GM19238 (cell line): ENCODE results near the gene BORA.
"Not testable (repeated sequence)": the region's sequence is repeated elsewhere in the genome, so short reads cannot be mapped to it uniquely, and the experiment has no call there.

Experiments
- DNase-seq: peaks from one replicate; pipeline ENCODE4 v3.0.0; 2011; ENCODE audit warnings: low spot score; ENCODE audit not compliant: insufficient read length

BORA gene

DNA sequence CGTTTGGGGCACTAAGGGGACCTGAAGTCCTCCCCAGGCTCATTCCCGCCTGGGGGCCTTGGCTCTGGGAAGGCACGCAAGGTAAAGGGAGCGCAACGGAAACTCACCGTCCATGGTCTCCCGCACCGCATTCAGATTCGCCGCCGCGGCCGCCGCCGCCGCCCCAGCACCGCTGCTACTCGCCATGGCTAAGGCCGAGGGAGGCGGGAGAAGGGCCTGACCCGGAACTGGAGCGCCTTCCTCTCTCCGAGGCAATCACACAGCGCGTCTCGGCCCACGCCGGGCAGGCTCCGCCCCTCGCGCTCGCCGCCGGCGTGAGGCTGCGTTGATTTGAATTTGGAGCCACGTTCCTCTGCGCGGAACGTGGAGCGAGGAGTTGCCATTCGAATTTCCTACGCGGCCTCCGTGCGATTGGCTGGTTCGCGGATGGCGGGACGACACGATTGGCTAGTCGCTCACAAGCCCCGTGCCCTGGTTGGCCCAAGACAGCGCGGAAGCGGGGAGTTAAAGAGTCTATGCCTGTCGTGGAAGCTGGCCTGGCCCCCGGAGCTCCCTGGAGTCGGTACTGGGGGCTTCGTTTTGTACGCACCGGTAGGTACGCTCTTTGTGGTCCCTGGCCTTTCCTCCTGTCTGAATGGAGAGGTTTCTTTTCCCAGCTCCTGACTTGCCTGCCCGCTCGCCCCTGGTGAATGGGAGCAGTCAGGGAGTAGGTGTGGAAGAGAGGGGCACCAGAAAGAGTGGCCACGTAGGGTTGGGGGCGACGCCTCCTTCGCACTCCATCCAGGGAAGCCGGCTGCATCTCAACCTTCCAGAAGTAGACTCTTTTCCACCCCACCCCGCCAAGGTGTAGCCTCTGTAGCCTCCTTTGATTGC lies at the start of gene BORA, which contains the start of gene MZT1:
TSS of gene BORA (plus strand) at position 507 of the 873 bp plus-strand sequence. CDS start 1,018 bp downstream, outside the sequence.
TSS of gene MZT1 (minus strand) at position 213 of the 873 bp plus-strand sequence. CDS start at position 186, 27 bp downstream.
- DNase-seq: peak; percentile 73

- DNase-seq: no peak
Observed at GRCh38 chr13:72678312-72678711, 49.4 kb upstream of the BORA start.

DNA sequence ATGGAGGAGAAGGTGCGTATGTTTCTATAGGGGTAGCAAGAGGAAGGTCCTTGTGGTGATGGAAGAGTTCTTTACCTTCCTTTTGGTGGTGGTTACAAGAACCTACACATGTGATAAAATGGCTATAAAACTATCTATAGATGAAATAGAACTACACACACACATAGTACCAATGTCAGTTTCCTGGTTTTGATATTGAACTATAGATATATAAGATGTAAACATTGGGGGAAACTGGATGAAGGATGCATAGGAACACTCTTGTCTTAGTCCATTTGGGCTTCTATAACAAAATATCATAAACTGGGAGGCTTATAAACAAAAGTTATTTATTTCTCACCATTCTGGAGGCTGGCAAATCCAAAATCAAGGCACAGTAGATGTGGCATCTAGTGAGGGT lies 47.4 kb upstream of the BORA start:
- no peak for DNase-seq

- DNase-seq: no peak
Observed at GRCh38 chr13:72686766-72687165, 41.0 kb upstream of the BORA start.

GRCh38 chr13:72689181-72689696 lies 38.5 kb upstream of the BORA start:
- no peak for DNase-seq

DNA sequence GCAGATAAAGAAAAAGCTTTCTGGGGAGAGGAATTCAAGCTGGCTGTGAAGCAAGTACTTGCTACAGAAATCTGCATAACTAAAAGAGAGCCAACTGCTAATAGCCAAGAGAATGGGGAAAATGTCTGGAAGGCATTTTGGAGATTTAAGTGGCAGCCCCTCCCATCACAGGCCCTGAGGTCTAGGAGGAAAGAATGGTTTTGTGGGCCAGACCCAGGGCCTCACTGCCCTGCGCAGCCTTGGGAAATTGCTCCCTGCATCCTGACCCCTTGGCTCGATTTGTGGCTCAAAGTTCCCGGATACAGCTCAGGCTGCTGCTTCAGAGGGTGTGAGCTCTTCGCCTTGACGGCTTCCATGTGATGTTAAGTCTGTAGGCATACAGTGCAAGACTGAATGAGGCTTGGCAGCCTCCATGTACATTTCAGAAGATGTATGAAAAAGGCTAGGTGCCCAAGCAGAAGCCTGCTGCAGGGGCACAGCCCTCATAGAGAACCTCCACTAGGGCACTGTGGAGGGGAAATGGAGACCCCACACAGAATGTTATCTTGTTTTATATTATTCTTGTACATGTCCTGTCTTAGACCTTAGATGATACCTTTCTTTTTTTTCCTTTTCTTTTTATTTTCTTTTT lies 34.7 kb upstream of the BORA start:
- no peak for DNase-seq

DNA sequence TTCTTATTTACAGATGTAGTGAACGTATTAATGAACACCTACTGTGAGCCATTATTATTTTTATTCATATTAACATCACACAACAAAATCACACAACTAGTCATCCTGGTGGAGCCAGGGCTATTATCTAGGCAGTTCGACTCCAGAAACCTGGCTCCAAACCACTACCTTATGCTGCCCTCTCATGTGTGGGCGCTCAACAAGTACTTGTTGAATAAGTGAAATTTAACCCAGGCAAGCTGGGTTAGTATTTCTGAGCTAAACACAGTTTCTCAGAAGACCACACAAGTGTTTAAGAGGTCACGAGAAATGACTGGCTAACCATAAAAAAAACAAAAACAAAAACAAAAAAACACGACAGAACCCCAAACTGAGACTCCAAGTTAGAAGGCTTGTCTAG lies 33.9 kb upstream of the BORA start:
- DNase-seq: no peak

DNA sequence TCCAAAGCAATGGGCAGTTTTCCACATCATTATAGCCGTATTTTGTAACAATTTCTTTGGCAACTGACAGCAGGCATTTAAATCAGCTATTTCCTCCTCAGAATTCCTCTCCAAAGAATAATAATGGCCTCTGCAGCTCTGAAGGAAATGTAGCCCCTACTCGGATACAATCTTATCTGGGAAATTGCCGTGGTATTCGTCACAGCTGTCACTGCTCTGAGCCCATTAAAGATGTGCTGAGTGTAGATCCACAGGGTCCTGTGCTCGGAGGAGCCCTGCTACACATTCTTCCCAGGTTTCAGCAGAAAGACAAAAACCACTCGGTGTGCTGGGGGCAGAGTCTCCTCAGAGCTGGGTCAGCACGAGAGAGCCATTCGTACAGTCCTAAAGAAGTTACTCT lies 33.4 kb upstream of the BORA start:
- no peak for DNase-seq

GRCh38 chr13:72696579-72696978 lies 31.1 kb upstream of the BORA start:
- DNase-seq: no peak

DNA sequence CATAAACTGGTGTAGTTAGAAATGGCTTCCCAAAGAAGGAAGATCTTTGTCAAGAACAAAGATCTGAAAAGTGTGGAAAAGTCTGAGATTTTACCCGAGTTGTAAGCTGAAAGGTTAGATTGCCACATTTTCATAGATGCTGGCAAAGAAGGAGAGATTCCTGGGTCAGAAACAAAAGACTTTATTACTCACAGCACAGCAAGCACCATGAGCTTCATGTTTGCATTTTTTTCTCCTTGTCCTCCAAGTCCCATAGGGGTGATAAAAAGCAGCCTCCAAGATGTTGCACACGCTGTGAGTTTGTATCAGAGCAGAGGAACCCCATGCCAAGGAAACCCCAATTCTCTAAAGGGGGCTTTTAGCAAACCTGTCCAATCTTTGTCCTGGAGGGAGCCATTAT lies 29.6 kb upstream of the BORA start:
- DNase-seq: no peak

- DNase-seq: no peak
Observed at GRCh38 chr13:72700509-72700908, 27.2 kb upstream of the BORA start.

DNA sequence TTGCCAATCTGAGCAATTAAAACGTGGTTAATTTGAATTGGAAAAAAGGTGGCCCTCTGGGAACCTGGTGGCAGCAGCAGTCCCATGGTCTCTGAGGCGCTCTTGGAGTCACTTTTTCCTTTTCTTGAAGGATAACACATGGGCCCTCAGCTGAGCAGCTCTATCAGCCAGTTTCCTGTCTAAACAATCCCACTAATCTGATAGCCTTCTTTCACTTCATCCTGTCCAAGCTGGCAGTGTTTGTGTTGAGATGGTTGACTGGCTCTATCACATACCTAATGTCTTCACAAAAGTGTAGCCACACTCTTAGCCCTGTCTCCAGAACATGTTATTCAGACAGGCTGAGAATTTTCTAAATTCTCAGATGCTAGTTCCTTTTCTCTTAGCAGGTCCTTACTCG lies 10.9 kb upstream of the BORA start:
- no peak for DNase-seq

GRCh38 chr13:72726185-72726584 lies 1.5 kb upstream of the BORA start:
- not testable (repeated sequence) for DNase-seq

DNA sequence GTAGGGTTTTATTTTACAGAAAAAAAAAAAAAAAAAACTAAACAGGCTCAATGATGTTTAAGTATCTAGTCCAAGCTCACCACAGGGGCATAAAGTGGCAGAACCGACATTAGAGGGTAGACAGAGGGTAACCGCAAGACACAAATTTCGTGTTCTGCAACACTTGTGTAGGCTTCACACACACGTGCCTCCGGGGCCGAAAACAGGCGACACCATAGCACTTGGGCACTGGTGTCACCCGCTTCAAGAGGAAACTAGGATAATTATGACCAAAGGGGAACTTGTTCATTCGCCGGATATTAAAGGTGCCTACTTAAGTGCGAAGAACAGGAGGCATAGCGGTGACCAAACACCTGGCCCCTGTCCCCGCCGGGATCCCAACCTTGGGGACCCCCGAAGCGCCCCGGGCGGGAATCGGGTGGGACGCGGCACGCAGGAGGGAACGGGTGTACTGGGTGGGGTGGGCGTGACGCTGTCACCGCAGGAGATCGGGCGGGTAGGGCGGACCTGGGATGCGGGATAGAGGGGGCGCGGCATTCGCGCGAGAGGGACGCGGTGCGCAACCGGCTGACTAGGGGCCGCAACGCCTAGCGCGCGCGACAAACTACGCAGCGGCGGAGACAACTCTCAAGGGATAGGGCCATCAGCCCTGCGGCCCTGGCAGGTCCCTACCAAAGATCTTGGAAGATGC lies 852 bp upstream of the BORA start:
- peak; percentile 1 for DNase-seq

GRCh38 chr13:72728290-72728605 lies 525 bp downstream of the BORA start:
- DNase-seq: no peak

DNA sequence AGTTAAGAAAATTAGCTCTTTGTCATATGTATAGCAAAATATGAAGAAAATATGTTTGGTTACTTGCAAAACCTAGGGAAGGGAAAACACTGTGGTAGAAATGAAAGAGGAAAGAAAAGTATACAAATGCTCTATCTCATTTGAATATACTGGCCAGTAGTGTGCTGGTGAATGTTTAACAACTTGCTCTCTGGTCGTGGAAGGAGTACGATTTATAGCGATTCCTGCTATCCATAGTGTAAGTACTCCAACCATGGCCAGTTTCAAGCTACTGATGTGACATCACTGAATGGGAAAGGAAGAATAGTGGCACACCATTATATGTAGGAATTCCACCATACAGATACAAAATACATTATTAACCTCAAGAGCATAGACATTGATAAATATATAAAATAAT lies 9.3 kb downstream of the BORA start:
- DNase-seq: no peak

GRCh38 chr13:72740015-72740414 lies 12.3 kb downstream of the BORA start:
- DNase-seq: no peak

DNA sequence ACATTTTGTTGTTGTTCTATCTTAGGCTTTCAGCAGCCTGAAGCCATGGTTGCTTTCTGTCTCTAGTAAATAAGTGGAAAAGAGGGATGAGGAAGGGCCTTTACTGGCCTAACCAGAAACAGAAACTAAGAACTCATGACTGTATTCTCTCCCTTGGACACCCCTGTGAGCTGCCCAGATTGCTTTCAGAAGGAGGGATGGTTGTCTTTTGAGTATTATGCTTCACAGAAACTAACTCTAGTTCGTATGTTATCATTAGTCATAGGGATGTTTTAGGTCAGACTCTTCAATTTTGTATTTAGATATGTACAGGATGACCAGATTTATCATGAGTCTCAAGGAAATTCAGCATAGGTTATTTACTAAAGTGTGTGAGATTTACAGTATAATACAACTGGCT lies 17.5 kb downstream of the BORA start:
- DNase-seq: no peak

DNA sequence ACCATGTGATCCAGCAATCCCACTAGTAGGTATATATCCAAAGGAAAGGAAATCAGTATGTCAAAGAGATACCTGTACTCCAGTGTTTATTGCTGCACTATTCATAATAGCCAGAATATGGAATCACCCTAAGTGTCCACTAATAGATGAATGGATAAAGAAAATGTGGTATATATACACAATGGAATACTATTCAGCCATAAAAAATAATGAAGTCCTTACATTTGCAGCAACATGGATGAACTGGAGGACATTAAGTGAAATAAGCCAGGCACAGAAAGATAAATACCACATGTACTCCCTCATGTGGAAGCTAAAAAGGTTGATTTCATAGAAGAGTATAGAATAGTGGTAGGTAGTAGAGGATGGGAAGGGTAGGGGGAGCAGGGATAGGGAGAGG lies 23.5 kb downstream of the BORA start:
- no peak for DNase-seq

GRCh38 chr13:72754111-72754510 lies 26.4 kb downstream of the BORA start:
- no peak for DNase-seq

DNA sequence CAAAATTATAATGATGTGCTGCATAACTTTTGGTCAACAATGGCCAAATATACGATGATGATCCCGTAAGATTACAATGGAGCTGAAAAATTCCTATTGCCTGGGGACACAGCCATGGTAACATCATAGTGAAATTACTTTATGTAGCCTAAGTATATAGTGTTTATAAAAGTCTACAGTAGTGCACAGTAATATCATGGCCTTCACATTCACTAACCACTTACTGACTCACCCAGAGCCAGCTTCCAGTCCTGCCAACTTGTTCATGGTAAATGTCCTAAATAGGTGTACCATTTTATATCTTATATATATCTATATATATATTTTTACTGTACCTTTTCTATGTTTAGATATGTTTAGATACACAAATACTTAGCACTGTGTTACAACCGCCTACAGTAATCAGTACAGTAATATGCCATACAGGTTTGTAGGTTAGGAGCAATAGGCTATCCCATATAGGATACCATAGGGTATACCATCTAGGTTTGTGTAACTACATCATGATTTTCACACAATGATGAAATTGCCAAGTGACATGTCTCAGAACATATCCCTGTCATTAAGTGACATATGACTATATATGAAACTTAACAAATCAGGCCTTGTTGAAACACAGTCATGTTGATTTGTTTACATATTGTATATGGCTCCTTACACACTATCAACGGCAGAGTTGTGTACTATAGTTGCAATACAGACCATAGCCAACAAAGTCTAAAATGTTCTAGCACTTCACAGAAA lies 30.2 kb downstream of the BORA start:
- no peak for DNase-seq
